HG02623 (cell line): Measurements from ENCODE around the gene COQ8B.
"Not testable (repeated sequence)": the region's sequence is repeated elsewhere in the genome, so short reads cannot be mapped to it uniquely, and the experiment has no call there.

Source experiments
- ATAC-seq: cut with Tn5 transposase; IDR thresholded peaks from one replicate; pipeline ENCODE4 v1.9.1; 2021; ENCODE audit warnings: moderate library complexity; ENCODE audit not compliant: unreplicated experiment

The COQ8B gene

GRCh38 chr19:40742886-40743285 is 26.2 kb upstream of the COQ8B start:
- ATAC-seq, result no peak

DNA sequence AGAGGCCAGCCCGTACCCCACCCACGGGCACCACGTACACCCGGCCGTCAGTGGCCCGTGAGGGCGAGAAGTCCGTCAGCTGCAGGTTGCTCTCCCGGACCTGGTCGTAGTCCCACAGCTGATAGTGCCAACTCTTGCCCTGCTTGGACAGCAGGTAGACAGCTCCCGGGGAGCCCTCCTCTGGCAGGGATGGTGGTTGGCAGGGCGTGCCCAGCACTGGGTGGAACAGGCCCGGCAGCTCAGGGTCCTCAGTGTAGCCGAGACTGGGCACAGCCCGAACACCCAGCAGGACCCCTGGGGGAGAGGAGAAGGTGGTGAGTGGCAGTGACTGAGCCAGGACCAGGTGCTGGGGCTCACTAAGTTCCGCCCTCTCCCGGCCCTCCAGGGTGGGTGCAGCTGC is 25.8 kb upstream of the COQ8B start:
- no peak for ATAC-seq

DNA sequence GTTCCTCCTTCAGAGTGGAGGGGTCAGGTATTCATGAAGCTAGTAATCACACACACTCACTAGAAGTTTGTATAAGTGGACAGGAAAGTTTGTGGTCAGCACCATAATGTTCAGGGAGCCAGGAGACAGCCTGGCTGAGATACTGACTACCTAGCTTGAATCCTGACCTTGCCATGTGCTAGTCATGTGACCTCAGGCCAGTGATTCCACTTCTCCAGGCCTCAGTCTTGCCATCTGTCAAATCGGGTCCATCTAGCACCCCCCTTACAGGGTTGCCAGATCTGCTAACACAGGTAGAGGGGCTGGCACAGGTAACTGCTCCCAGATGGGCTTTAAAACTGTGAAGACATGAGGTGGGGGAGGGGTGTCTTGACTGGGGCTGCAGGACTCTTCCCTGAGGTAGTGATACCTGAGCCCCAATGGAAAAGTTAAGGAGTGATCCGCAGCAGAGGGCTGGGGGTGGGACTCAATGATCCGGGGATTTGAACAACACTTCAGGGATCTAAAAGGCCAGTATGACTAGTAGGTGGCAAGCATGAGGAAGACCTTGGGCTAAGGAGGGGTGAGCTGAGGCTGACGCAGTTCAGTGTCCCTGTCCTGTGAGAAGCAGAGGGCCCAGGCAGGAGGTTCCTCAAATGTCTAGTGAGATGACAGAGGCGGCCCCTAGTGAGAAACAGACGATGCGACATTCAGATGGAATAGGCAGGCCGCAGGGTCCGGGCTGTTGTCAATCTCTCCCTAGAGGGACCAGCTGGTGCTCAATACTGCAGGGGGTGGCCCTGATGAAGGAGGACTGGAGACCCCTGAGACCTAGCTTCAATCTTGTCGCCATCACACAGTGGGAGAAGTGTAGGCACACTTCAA is 25.1 kb upstream of the COQ8B start:
- no peak for ATAC-seq

GRCh38 chr19:40740747-40741146 is 24.1 kb upstream of the COQ8B start:
- ATAC-seq, result no peak

- no peak for ATAC-seq
Observed at GRCh38 chr19:40739871-40740703, 23.4 kb upstream of the COQ8B start.

DNA sequence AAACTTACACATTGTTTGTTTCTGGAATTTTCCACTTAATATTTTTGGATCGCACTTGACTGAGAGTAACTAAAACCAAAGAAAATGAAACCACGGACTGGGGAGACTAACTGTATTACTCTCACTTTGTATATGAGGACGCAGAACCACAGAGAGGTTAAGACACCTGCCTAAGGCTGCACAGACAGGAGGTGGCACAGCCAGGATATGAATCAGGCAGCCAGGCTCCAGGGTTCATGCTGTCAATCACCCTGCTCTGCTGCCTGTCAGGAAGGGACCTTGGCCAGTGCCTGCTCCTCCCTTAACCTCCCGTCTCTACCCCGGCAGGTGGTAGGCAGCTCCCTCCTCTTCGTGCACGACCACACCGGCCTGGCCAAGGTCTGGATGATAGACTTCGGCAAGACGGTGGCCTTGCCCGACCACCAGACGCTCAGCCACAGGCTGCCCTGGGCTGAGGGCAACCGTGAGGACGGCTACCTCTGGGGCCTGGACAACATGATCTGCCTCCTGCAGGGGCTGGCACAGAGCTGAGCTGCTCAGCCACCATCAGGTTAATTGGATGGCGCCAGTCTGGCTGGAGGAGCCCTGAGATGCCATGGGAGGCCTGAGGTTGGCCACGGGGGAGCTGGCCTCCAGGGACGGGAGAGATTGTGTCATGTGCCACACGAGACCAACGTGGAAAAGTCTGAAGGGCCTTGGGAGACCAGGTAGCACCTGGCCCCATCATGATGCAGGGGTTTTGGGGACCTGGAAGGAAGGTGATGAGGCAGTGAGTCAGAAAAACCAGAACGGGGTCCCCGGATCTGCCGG is 22.5 kb upstream of the COQ8B start:
- no peak for ATAC-seq

GRCh38 chr19:40737102-40737644 is 20.5 kb upstream of the COQ8B start:
- ATAC-seq, result no peak

GRCh38 chr19:40736661-40737060 is 20.0 kb upstream of the COQ8B start:
- no peak for ATAC-seq

GRCh38 chr19:40735013-40735771 is 18.5 kb upstream of the COQ8B start:
- ATAC-seq, result no peak

DNA sequence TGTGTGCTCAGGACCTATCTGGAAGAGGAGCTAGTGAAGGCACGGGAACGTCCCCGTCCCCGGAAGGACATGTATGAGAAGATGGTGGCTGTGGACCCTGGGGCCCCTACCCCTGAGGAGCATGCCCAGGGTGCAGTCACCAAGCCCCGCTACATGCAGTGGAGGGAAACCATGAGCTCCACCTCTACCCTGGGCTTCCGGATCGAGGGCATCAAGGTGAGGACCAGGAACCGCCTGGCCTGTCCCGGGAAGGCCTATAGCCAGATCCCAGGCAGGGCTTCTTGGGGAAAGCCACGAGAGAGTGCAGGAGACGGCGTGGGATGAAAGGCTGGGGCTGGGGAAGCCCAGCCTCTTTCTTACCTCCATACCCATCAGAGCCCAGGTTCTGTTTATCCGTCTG is 16.5 kb upstream of the COQ8B start:
- ATAC-seq, result no peak

DNA sequence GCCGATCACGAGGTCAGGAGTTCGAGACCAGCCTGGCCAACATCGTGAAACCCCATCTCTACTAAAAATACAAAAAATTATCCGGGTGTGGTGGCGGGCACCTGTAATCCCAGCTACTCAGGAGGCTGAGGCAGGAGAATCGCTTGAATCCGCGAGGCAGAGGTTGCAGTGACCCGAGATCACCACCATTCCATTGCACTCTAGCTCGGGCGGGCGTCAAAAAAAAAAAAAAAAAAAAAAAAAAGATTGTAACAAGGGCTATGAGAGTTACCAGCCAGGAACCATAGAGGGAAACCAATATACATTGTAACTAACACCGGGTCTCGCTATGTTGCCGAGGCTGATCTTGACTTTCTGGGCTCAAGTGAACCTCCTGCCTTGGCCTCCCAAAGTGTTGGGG is 15.6 kb upstream of the COQ8B start:
- not testable (repeated sequence) for ATAC-seq

DNA sequence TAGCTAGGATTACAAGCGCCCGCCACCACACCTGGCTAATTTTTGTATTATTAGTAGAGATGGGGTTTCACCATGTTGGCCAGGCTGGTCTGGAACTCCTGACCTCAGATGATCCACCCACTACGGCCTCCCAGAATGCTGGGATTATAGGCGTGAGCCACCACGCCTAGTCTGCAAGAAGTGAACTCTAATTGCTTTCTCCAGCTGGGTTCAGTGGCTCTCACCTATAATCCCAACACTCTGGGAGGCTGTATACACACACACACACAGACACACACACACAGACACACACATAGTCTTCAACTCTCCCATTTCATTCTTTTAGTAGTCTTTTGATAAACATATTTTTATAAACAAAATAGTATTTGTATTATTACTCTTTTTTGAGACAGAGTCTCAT is 13.4 kb upstream of the COQ8B start:
- not testable (repeated sequence) for ATAC-seq

DNA sequence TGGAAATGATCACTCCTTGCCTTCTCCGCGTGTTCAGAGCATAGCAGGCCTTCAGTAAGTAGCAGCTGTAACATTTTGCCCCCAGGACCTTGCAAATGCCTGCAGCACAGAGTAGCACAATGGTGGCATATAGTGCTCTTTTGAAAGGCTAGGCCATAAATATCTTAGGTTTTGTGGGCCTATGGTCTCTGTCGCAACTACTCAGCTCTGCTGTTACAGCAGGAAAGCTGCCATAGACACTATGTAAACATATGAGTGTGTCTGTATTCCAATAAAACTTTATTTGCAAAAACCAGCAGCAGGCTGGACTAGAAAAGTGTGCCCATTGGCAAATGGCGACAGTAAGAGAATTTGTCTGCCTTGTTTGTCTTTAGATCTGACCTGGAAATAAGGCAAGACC is 9.6 kb upstream of the COQ8B start:
- no peak for ATAC-seq

GRCh38 chr19:40724855-40725254 is 8.2 kb upstream of the COQ8B start:
- no peak for ATAC-seq

GRCh38 chr19:40724315-40724714 is 7.6 kb upstream of the COQ8B start:
- no peak for ATAC-seq

DNA sequence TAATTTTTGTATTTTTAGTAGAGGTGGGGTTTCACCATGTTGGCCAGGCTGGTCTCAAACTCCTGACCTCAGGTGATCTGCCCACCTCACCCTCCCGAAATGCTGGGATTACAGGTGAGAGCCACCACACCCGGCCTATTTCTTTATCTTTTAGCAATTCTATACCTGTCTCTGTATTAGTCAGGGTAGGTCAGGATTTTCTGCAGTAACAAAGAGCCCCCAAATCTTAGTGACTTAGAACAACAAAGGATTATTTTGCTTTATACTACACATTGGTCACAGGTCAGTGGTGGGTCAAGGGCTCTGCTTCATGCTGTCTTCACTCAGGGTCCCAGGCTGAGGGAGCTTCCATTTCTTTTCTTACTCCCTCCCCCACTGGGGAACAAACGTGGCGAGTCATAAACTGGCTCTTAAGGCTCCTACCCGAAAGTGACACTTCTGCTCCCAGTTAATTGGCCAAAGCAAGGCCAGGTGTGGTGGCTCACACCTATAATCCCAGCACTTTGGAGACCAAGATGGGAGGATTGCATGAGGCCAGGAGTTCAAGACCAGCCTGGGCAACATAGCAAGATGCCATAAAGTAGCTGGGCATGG is 7.1 kb upstream of the COQ8B start:
- ATAC-seq, result no peak

GRCh38 chr19:40721936-40722661 is 5.4 kb upstream of the COQ8B start:
- no peak for ATAC-seq

DNA sequence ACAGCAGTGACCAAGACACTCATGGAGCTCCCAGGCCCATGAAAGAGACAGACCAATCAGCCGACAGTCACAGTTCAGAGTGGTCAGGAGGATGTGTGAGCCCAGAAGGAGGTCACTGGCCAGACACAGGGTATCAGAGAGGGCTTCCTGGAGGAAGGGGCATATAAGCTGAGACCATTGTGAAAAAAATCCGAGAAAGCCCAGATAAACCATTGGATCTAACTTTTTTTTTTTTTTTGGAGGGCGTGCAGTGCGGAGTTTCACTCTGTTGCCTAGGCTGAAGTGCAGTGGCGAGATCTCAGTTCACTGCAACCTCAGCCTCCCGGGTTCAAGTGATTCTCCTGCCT is 4.4 kb upstream of the COQ8B start:
- no peak for ATAC-seq

DNA sequence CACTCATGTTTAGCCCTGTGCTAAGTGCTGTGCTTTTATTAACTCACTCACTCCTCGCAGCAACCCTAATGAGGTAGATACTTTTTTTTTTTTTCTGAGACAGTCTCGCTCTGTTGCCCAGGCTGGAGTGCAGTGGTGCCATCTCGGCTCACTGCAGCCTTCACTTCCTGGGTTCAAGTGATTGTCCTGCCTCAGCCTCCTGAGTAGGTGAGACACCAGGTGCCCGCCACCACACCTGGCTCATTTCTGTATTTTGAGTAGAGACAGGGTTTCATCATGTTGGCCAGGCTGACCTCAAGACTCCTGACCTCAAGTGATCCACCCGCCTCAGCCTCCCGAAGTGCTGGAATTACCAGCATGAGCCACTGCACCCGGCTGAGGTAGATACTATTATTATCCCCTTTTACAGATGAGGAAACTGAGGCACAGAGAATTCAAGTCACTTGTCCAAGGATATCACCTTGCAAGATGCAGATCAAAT is 2.8 kb upstream of the COQ8B start:
- no peak for ATAC-seq
